Ovary (tissue), 3 donors: Measurements from ENCODE around the gene USP48.

ENCODE experiments used
- CTCF ChIP-seq, 3 donors: fragments of 450-650 bp in 2 of 3; fragments of 200-600 bp in 1 of 3; IDR thresholded peaks; one replicate each; pipeline versions ENCODE4 v1.5.1 to v1.8.0; 2016 to 2022; ENCODE audit warnings: antibody characterized with exemption in 3 of 3, mild to moderate bottlenecking in 1 of 3
- EP300 ChIP-seq: sonication (generic); formaldehyde crosslinking; IDR thresholded peaks from one replicate; pipeline ENCODE4 v1.6.1; 2017; ENCODE audit warnings: antibody characterized with exemption
- donor health status: DM: no; HTN: no; CAD: no.

- TF ChIP-seq EP300: no peak
- no peak for TF ChIP-seq CTCF (IDR thresholded peaks at IDR 0.05)
Measured at GRCh38 chr1:21761052-21761451, 21.9 kb downstream of the USP48 start.
